OCI-LY7 (cell line): Measurements from ENCODE around the gene EMC6.

ENCODE experiments used
- CTCF ChIP-seq: fragments of 200-600 bp; sonication (generic); conservative IDR thresholded peaks from 2 replicates; pipeline ENCODE4 v1.5.1; 2014; ENCODE audit warnings: mild to moderate bottlenecking, antibody characterized with exemption, low read length, moderate library complexity, mixed read lengths
- EZH2phosphoT487 ChIP-seq: fragments of 200-600 bp; sonication (generic); IDR thresholded peaks from 2 replicates; pipeline ENCODE4 v1.6.1; 2018; ENCODE audit warnings: low read depth, borderline replicate concordance, mild to moderate bottlenecking, mixed run types, antibody characterized with exemption, low read length, moderate library complexity, mixed read lengths

DNA sequence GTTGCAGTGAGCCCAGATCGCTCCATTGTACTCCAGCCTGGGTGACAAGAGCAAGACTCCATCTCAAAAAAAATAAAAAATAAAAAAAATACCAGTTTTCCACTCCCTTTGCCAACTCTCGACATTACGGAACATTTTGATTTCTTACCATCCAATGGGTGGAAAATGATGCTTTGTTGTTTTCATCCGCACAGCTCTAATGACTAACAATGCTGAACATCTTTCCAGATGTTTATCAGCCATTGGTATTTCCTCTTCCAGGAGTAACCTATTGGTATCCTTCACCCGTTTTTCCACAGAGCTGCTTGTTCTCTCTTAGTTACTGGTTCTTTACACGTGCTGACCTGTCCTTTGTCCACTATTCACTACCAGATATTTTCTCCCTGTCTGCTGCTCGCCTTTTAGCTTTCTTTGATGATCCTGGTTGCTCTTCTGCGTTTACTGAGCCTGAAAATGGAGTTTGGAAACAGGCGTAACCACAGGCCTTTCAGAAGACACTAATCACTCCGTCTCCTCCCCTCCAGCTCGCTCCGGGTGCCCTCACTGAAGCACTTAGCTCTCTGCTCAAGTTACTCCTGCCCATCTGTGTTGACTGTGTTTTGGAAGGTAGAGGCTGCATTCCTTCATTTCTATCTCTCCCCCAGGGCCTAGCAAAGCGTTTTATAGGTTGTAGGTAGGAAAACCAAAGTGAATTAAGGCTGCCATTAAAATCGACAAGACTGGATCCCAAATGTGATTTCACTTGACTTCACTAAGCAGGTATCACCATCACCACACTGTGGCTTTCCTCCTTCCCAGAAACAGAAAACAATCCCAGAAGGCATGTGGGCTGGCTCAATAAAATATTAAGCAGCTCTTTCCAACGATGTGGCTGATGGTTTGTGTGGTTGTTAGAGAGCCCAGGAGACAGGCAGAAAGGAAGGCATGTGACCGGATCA lies 41.5 kb upstream of the EMC6 start:
- no peak for TF ChIP-seq CTCF
- no peak for TF ChIP-seq EZH2phosphoT487
